ENCODE data around the gene RCBTB2.

Gene RCBTB2

GRCh38 chr13:48530833-48531232 lies 2.0 kb downstream of the RCBTB2 start:
- no peak for DNase-seq

- no peak for DNase-seq
Observed at GRCh38 chr13:48528720-48529119, 4.2 kb downstream of the RCBTB2 start.

- DNase-seq: peak in 1 of 3 experiments; percentile 16
Observed at GRCh38 chr13:48527955-48528354, 4.9 kb downstream of the RCBTB2 start.

GRCh38 chr13:48526286-48526685 lies 6.6 kb downstream of the RCBTB2 start:
- DNase-seq: no peak

GRCh38 chr13:48518083-48518482 lies 14.8 kb downstream of the RCBTB2 start:
- DNase-seq: no peak

GRCh38 chr13:48515732-48516131 lies 17.1 kb downstream of the RCBTB2 start:
- no peak for DNase-seq

- DNase-seq: no peak
Observed at GRCh38 chr13:48514793-48515192, 18.1 kb downstream of the RCBTB2 start.

- DNase-seq: no peak
Observed at GRCh38 chr13:48511621-48512230, 21.2 kb downstream of the RCBTB2 start.

- DNase-seq: no peak
Observed at GRCh38 chr13:48510698-48511097, 22.2 kb downstream of the RCBTB2 start.

- peak in 1 of 3 experiments; percentile 17 for DNase-seq
Observed at GRCh38 chr13:48508011-48508410, 24.9 kb downstream of the RCBTB2 start.

GRCh38 chr13:48507021-48507420 lies 25.9 kb downstream of the RCBTB2 start:
- DNase-seq: no peak

GRCh38 chr13:48506092-48506701 lies 26.7 kb downstream of the RCBTB2 start:
- DNase-seq: peak in 1 of 3 experiments; percentile 12

- DNase-seq: no peak
Observed at GRCh38 chr13:48505597-48506091, 27.2 kb downstream of the RCBTB2 start.

GRCh38 chr13:48505012-48505411 lies 27.9 kb downstream of the RCBTB2 start:
- DNase-seq: no peak

- no peak for DNase-seq
Observed at GRCh38 chr13:48504606-48505005, 28.3 kb downstream of the RCBTB2 start.

GRCh38 chr13:48502601-48503319 lies 30.1 kb downstream of the RCBTB2 start:
- DNase-seq: no peak

- DNase-seq: no peak
Observed at GRCh38 chr13:48501705-48502104, 31.2 kb downstream of the RCBTB2 start.

GRCh38 chr13:48500652-48501197 lies 32.2 kb downstream of the RCBTB2 start:
- no peak for DNase-seq

- no peak for DNase-seq
Observed at GRCh38 chr13:48497669-48498068, 35.2 kb downstream of the RCBTB2 start.

GRCh38 chr13:48496271-48497161 lies 36.4 kb downstream of the RCBTB2 start:
- no peak for DNase-seq

GRCh38 chr13:48494874-48495273 lies 38.0 kb downstream of the RCBTB2 start:
- DNase-seq: no peak

GRCh38 chr13:48493851-48494250 lies 39.0 kb downstream of the RCBTB2 start:
- no peak for DNase-seq

Data from NCI-H1417 (cell line).